ENCODE results near the gene BEST1.
"Not testable (repeated sequence)": the region's sequence is repeated elsewhere in the genome, so short reads cannot be mapped to it uniquely, and the experiment has no call there.

The BEST1 gene

GRCh38 chr11:61964666-61965271 lies 14.6 kb downstream of the BEST1 start:
- not testable (repeated sequence) for DNase-seq (ENCODE audit: low read depth)

DNA sequence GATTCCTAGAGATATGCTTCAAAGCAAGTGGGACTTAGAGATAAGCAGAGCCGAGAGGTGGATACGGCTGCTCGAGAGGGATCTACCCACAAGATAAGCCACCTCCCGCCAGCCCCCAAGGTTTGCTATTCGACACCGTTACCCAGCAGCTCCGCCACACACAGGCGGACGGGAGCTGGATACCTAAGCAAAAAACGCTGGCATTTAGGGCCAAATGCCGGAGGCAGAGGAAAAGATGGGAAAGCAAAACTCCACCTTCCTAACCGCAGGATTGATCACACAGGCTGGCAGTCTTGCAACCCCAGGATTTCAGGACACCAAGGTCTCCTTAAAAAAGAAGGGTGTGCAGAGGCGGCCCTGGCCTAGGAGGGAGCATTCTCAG lies 16.6 kb downstream of the BEST1 start:
- no peak for DNase-seq (ENCODE audit: low read depth)

DNA sequence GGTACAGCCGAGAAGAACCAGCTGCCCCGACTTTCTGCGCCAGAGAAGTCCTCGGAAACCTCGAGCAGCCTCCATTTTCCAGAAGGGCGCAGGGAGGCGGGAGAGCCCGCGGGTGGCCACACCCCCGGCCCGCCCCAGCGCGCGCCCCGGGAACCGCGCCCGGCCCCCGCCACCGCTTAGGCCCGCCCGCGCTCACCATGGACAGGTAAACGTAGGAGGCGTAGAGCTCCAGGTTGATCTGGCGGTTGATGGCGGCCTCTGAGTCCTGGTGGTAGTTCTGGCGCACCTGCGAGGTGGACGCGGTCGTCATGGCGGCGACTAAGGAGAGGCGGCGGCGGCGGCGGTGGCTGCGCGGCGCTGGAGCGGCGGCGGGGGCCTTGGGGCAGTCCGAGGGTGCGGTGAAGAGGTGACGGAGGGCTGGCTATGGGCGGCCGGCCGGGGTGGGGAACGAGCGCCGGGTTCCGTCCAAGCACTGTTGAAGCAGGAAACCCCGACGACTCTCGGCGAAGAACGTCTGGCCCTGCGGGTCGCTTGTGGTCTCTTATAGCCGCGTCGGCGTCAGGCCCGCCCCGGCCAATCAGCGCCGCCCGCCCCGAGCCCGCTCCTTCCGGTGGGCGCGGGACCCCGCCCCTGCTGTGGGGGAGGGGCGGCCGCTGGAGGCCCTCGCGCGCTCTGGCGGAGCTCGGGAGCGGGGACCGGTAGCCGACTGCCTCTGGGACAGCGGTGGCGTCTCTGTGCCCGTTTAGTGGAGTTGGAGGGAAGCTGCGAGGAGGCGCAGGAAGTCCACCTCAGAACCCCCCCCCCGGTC lies 17.2 kb downstream of the BEST1 start, which contains the start of gene FTH1:
Gene FTH1, minus strand, starts transcription at position 519 of the 808 bp plus-strand sequence. Its CDS starts 209 bp downstream, at position 310.
- DNase-seq (ENCODE audit: low read depth): no peak

GRCh38 chr11:61967924-61968757 lies 18.0 kb downstream of the BEST1 start:
- no peak for DNase-seq (ENCODE audit: low read depth)

GRCh38 chr11:61968758-61969390 lies 18.7 kb downstream of the BEST1 start:
- no peak for DNase-seq (ENCODE audit: low read depth)

DNA sequence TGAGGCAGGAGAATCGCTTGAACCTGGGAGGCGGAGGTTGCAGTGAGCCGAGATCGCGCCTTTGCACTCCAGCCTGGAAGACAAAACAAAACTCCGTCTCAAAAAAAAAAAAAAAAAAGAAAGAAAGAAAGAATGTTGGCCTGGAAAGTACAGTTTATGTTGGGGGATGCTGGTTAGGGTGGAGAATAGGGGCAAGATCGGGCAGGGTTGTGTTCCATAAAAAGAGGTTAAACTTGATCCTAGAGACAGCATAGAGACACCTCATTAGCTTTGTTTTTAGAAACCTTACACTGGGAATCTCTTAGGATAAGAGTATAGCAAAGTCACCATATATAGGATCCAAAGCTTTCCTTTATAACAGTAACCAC lies 19.2 kb downstream of the BEST1 start:
- no peak for DNase-seq (ENCODE audit: low read depth)

DNA sequence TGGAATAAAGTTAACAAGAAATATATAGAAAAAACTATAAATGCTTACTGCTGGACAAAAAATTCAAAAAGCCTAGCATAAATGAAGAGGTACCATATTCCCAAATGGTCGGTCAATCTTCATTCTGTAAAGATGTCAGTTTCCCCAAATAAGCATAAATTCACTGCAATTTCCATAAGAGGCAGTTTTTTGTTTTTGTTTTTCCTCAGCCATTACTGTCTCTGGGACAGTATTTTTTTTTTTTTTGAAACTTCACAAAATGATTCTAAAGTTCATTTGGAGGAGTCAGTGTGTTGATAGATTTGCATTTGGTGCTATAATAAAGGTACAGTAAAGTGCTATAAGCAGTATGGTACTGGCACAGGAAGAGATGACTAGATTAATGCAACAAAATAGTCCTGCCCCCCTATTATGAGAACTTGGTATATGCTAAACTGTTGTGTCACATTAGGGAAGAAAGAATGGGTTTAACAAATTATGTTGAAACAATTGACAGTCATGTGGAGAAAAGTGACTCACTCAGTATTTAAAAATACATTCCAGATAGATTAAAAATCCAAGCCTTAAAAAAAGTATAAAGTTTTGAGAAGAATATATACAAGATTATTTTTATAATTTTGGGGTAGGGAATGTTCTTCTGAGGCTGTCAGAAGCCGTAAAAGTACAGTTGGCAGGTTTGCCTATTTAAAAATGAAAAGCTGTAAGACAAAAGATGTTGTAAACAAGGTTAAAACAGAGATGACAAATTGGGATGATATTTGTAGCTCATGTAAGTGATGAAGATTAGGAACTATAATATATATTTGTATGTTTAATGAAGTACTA lies 19.9 kb downstream of the BEST1 start:
- DNase-seq (ENCODE audit: low read depth): peak; percentile 83

GRCh38 chr11:61971248-61972111 lies 21.3 kb downstream of the BEST1 start:
- DNase-seq (ENCODE audit: low read depth): peak; percentile 89

DNA sequence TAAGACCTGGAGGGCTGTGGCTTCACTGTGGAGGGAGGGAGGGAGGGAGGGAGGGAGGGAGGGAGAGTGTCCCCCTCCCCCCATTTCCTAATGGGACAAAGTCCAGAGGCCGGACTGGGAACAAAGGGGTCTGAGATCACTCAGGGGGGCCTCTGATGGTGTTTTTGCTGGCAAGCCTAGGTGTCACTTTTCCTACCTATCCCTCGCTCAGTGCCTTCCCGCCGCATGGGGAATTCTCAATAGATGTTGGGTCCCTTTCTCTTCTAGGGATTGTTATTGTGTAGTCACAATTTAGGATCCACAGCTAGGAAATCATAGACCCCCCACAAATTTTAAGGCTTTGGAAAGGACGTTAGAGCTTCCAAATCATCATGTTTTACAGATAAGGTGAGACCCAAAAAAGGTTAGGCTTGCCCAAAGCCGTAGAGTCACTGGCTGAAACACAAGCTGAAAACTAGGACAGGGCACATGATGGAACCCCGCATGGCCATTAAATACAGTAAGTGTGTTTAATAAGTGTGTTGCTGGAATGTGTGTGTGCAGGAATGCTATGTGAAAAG lies 22.0 kb downstream of the BEST1 start:
- no peak for DNase-seq (ENCODE audit: low read depth)

- no peak for DNase-seq (ENCODE audit: low read depth)
These were observed 22.7 kb downstream of the BEST1 start for GRCh38 chr11:61972672-61973475.

DNA sequence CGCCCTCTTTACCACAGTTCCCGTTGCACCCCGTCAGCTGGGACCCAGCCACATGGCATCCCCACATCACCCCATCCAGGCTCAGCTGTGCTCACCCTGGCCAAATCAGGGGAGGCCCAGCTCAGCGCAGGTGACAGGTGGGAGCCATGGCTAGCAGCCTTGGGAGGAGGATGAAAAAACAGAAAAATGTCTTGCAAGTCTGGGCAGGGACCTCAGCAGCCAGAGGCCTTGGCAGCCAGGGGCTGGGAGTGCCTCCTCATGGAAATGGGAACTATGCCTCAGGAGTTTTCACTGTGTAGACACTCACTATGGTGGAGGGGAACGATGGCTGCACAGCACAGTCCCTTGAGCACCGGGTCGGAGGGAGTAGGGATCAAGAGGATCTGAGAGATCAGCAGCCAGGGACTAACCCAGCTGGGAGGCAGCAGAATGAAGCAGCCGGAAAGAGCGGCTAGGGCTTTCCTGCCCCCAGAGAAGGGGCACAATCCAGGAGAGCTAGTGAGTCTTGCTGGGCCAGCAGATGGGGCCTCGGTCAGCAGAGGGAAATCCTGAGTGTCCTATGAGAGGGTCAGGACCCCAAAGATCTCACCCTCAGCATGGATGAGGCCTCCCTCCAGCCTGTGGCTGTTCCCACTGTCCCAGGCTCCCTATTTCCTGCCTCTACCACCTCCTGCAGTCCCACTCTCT lies 23.5 kb downstream of the BEST1 start:
- DNase-seq (ENCODE audit: low read depth): no peak

DNA sequence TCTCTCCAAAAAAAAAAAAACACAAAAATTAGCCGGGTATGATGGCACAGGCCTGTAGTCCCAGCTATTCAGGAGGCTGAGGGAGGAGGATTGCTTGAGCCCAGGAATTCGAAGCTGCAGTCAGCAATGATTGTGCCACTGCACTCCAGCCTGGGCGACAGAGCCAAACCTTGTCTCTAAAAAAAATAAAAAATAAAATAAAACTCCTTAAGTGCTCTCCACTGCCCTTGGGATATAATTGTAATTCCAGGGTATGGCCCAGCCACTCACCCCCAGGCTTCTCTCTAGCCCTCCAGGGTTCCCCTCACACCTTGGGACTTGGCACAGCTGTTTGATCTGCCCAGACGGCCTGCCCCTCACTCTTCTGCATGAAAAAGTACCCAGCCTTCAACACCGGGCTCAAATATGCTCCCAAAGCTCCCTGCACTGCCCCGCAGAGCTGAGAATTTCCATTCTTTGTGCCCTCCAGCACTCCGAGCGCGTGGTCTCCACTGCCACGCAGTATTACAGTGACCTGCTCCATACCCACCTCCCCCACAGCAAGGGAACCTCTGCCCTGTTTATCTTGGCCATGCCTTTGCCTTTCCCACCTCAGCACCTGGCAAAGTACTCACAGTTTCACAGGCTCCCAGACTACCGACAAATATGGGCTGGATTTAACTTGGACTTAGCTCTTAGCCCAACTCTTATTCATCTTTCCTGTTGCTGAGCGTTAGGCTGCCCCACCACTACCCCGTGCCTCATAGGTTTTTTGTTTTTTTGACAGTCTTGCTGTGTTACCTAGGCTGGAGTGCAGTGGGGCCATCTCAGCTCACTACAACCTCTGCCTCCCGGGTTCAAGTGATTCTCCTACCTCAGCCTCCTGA lies 24.8 kb downstream of the BEST1 start:
- DNase-seq (ENCODE audit: low read depth): no peak

GRCh38 chr11:61975638-61976419 lies 25.7 kb downstream of the BEST1 start:
- no peak for DNase-seq (ENCODE audit: low read depth)

DNA sequence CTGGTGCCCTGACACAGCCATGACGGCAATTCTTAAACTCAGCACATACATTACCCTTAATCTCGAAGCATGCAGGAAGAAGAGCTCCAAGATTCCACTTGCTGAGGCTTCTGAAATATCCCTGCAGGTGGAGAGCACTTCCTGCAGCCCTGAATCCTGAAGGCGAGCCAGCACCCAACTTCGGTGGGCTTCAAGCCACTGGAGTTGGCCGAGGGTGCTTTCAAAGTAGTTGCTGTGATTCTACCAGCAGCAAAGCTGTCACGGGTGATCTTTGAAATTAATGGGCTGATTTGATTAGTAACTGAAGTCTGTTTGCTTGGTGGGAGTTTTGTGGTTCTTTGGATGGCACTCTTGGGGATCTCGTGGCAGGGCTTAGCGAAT lies 26.3 kb downstream of the BEST1 start:
- DNase-seq (ENCODE audit: low read depth): no peak

GRCh38 chr11:61976813-61977475 lies 26.8 kb downstream of the BEST1 start:
- no peak for DNase-seq (ENCODE audit: low read depth)
